Peyer's patch (tissue), 4 donors: Measurements from ENCODE around the gene BHLHA15.

Experiments
- POLR2A ChIP-seq, 2 donors: fragments of 450-650 bp; IDR thresholded peaks; one replicate each; pipeline ENCODE4 v1.5.1; 2017; ENCODE audit warnings: antibody characterized with exemption in 2 of 2, mild to moderate bottlenecking in 2 of 2, moderate library complexity in 2 of 2
- TF ChIP-seq, protein P1 (sequence below), 6 experiments: fragments of 450-650 bp in 4 of 6; fragments of 200-600 bp in 2 of 6; sonication (generic) in 1 of 6; IDR thresholded peaks; one replicate each; pipeline ENCODE4 v1.5.1; 2017 to 2019; ENCODE audit warnings: antibody characterized with exemption in 6 of 6, mild to moderate bottlenecking in 3 of 6, moderate library complexity in 1 of 6

DNA sequence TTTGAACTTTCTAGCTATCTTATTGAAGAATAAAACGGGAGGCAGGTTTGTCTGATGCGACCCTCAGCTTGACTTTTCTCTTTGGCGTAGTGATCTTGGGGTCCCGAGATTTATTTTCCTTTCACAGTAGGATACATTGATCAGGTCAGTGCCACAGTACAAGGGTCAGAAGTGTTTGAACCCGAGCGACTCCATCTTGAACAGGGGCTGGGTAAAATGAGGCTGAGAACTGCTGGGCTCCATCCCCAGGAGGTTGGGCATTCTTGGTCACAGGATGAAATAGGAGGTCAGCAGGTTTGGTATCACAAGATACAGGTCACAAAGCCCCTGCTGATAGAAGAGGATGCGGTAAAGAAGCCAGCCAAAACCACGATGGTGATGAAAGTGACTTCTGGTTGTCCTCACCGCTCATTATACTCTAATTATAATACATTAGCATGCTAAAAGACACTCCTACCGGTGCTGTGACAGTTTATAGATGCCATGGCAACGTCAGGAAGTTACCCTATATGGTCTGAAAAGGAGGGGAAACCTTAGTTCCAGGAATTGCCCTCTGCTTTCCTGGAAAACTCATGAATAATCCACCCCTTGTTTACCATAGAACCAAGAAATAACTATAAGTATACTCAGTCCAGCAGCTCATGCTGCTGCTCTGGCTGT is 43.8 kb downstream of the BHLHA15 start:
- TF ChIP-seq, protein P1, sequence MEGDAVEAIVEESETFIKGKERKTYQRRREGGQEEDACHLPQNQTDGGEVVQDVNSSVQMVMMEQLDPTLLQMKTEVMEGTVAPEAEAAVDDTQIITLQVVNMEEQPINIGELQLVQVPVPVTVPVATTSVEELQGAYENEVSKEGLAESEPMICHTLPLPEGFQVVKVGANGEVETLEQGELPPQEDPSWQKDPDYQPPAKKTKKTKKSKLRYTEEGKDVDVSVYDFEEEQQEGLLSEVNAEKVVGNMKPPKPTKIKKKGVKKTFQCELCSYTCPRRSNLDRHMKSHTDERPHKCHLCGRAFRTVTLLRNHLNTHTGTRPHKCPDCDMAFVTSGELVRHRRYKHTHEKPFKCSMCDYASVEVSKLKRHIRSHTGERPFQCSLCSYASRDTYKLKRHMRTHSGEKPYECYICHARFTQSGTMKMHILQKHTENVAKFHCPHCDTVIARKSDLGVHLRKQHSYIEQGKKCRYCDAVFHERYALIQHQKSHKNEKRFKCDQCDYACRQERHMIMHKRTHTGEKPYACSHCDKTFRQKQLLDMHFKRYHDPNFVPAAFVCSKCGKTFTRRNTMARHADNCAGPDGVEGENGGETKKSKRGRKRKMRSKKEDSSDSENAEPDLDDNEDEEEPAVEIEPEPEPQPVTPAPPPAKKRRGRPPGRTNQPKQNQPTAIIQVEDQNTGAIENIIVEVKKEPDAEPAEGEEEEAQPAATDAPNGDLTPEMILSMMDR (IDR thresholded peaks at IDR 0.05), result no peak
- TF ChIP-seq POLR2A (IDR thresholded peaks at IDR 0.05), result no peak
